ENCODE measurements around the gene CHTF18. TPM values are rescaled to one million over a fixed set of nuclear protein-coding genes. Genes with fewer than 3 reads are reported as not detected.

CHTF18 gene
- total and polyA plus RNA-seq, 8 donors = 5.4 to 61.6 (median 8.0) TPM

GRCh38 chr16:830871-831570 lies 42.6 kb downstream of the CHTF18 start:
- H3K36me3 ChIP-seq = no peaks in the 10 kb centered on the region
- FAIRE-seq (no peak), DNase-seq (peak in 1 of 6 donors; percentile 8), ATAC-seq (no peak)
- 61 to 68% methylated on average over 24 of the region's 24 CpGs for WGBS, 2 donors
- no peak overlapping the region for H3K4me3 ChIP-seq
- H3K4me1 ChIP-seq = no peaks in the 10 kb centered on the region
- no peaks in the 10 kb centered on the region for H3K9me3 ChIP-seq
- no peaks in the 10 kb centered on the region for H3K27me3 ChIP-seq
- no peak overlapping the region for H3K27ac ChIP-seq
- intact Hi-C loops (cut with DNase I) = no loop called here
- no peak for TF ChIP-seq CTCF (IDR thresholded peaks at IDR 0.05)

- Histone ChIP-seq H3K27ac (no peak overlapping the region), H3K27me3 (no peaks in the 10 kb centered on the region), H3K36me3 (no peaks in the 10 kb centered on the region), H3K4me1 (no peaks in the 10 kb centered on the region), H3K9me3 (no peaks in the 10 kb centered on the region), H3K4me3 (no peak overlapping the region)
- intact Hi-C loops (cut with DNase I) = no loop called here
- DNase-seq = peak in 1 of 6 donors; percentile 62
- 47 to 51% methylated on average over 21 to 27 of the region's 27 CpGs for WGBS, 2 donors
- no peak for TF ChIP-seq CTCF (IDR thresholded peaks at IDR 0.05)
- no peak for ATAC-seq
- FAIRE-seq = no peak
Measured at GRCh38 chr16:831571-832413, 43.4 kb downstream of the CHTF18 start.

- H3K27ac ChIP-seq = no peak overlapping the region
- TF ChIP-seq CTCF (IDR thresholded peaks at IDR 0.05) = no peak
- no peak overlapping the region for H3K4me3 ChIP-seq
- intact Hi-C loops (cut with DNase I) = no loop called here
- no peaks in the 10 kb centered on the region for H3K36me3 ChIP-seq
- DNase-seq (no peak), ATAC-seq (no peak), FAIRE-seq (no peak)
- no peaks in the 10 kb centered on the region for H3K4me1 ChIP-seq
- 74 to 80% methylated on average over 32 to 35 of the region's 35 CpGs for WGBS, 2 donors
- H3K9me3 ChIP-seq = no peaks in the 10 kb centered on the region
- H3K27me3 ChIP-seq = no peaks in the 10 kb centered on the region
Measured at GRCh38 chr16:832652-833336, 44.4 kb downstream of the CHTF18 start.

GRCh38 chr16:833411-833810 lies 45.0 kb downstream of the CHTF18 start:
- DNase-seq (no peak), ATAC-seq (no peak), FAIRE-seq (no peak)
- Histone ChIP-seq H3K36me3 (no peaks in the 10 kb centered on the region), H3K27me3 (no peaks in the 10 kb centered on the region), H3K9me3 (no peaks in the 10 kb centered on the region), H3K4me1 (no peaks in the 10 kb centered on the region), H3K27ac (no peak overlapping the region), H3K4me3 (no peak overlapping the region)
- intact Hi-C loops (cut with DNase I) = no loop called here
- no peak for TF ChIP-seq CTCF (IDR thresholded peaks at IDR 0.05)
- WGBS, 2 donors = 73 to 79% methylated on average over 14 of the region's 14 CpGs
